ENCODE measurements around the gene PDZRN3.
A peak's percentile ranks its signal among the peaks of the same experiment; 100 is the strongest.

The PDZRN3 gene

DNA sequence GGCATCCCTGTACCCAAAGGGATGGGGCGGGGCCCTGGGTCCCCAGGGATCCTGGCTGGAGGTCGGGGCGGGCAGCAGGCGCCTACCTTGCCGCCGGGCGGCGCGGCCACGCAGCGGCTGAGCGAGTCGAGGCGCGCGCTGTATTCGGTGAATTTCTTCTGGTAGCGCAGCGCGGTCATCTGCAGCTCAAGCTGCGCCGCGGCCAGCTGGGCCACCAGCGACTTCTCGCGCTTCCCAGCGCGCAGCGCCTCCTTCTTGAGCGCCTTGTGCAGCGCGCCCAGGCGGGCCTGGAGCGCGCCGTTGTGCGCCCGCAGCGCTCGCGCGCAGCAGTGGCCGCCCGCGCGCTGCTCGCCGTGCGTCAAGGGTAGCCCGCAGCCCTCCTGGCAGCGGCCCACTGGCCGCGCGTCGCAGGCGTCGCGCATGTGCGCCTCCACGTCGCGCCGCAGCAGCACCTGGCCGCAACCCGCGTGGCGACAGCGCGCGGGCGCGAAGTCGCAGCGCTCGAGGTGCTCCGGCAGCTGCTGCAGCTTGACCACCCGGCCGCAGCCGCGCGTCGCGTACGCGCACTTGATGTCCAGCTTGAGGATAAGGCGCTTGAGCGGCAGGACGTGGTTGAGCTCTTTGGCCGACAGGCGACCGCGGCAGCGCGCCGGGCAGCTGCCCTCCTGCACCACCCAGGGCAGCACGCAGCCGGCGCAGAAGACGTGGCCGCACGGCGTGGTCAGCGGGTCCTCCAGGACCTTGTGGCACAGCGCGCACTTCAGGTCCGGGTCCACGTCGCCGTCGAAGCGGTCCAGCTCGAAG lies 522 bp downstream of the PDZRN3 start:
- peak; percentile 23 to 24 for TF ChIP-seq CTCF (IDR thresholded peaks at IDR 0.05)
- Histone ChIP-seq H3K4me1 (peaks cover 0 to 39% (median 29%) of the 10 kb centered on the region in 4 donors), H3K4me3 (peak overlapping the region; percentile 80 to 86), H3K36me3 (no peaks in the 10 kb centered on the region), H3K27me3 (no peaks in the 10 kb centered on the region), H3K9me3 (no peaks in the 10 kb centered on the region), H3K27ac (peak overlapping the region; percentile 88 to 93)
- intact Hi-C loops (cut with DNase I; ENCODE audit: low total_unique reads): loop anchor here (5.0 kb wide), 1 partner anchor 112 kb away; no protein-coding TSS in a partner anchor
- DNase-seq: peak; percentile 35 to 80

DNA sequence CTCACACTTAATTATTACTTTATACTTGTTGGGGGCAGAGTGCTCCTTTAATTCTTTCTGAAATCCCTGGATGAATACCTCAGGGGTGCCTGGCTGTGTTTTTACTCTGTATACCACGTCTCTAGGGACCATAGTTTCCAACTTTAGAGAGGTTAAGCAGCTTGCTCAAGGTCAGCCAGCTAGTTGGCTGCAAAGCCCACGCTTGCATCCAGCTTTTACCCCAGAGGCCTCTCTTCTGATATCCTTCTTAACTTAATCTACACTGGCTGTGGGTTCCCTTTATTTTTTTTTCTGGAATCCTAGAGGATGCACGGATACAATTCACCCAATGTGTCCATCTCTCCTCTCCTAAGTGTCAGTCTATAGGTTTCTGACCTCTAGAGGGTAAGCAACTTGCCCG lies 1.4 kb downstream of the PDZRN3 start:
- peak overlapping the region; percentile 88 to 93 for H3K27ac ChIP-seq
- H3K36me3 ChIP-seq: no peaks in the 10 kb centered on the region
- H3K27me3 ChIP-seq: no peaks in the 10 kb centered on the region
- no peak for TF ChIP-seq CTCF (IDR thresholded peaks at IDR 0.05)
- H3K4me3 ChIP-seq: peak overlapping the region; percentile 80 to 86
- DNase-seq: peak in 1 of 2 donors; percentile 72
- H3K9me3 ChIP-seq: no peaks in the 10 kb centered on the region
- H3K4me1 ChIP-seq: peaks cover 0 to 48% (median 33%) of the 10 kb centered on the region in 4 donors
- intact Hi-C loops (cut with DNase I; ENCODE audit: low total_unique reads): loop anchor here (5.0 kb wide), 1 partner anchor 111 kb away; no protein-coding TSS in a partner anchor

- intact Hi-C loops (cut with DNase I; ENCODE audit: low total_unique reads): loop anchor here (5.0 kb wide), 1 partner anchor 110 kb away; no protein-coding TSS in a partner anchor
- H3K4me3 ChIP-seq: peak overlapping the region; percentile 80 to 86
- H3K36me3 ChIP-seq: no peaks in the 10 kb centered on the region
- TF ChIP-seq CTCF (IDR thresholded peaks at IDR 0.05): no peak
- no peaks in the 10 kb centered on the region for H3K9me3 ChIP-seq
- peak overlapping the region; percentile 88 to 93 for H3K27ac ChIP-seq
- peaks cover 0 to 52% (median 36%) of the 10 kb centered on the region in 4 donors for H3K4me1 ChIP-seq
- no peaks in the 10 kb centered on the region for H3K27me3 ChIP-seq
- peak; percentile 45 to 81 for DNase-seq
Observed at GRCh38 chr3:73622091-73622805, 2.5 kb downstream of the PDZRN3 start.

GRCh38 chr3:73621388-73621787 lies 3.4 kb downstream of the PDZRN3 start:
- intact Hi-C loops (cut with DNase I; ENCODE audit: low total_unique reads): loop anchor here (5.0 kb wide), 1 partner anchor 109 kb away; no protein-coding TSS in a partner anchor
- Histone ChIP-seq H3K4me3 (peak overlapping the region; percentile 80 to 86), H3K27ac (peak overlapping the region; percentile 88 to 93), H3K4me1 (peaks cover 0 to 54% (median 34%) of the 10 kb centered on the region in 4 donors), H3K36me3 (no peaks in the 10 kb centered on the region), H3K27me3 (no peaks in the 10 kb centered on the region), H3K9me3 (no peaks in the 10 kb centered on the region)
- TF ChIP-seq CTCF (IDR thresholded peaks at IDR 0.05): no peak
- DNase-seq: no peak

GRCh38 chr3:73618461-73618860 lies 6.3 kb downstream of the PDZRN3 start:
- Histone ChIP-seq H3K9me3 (no peaks in the 10 kb centered on the region), H3K36me3 (no peaks in the 10 kb centered on the region), H3K27me3 (no peaks in the 10 kb centered on the region), H3K27ac (peak overlapping the region; percentile 88 to 93), H3K4me1 (peaks cover 0 to 75% (median 40%) of the 10 kb centered on the region in 4 donors), H3K4me3 (peak overlapping the region in 1 of 2 donors; percentile 15)
- no peak for DNase-seq
- intact Hi-C loops (cut with DNase I; ENCODE audit: low total_unique reads): loop anchor here (5.0 kb wide), 1 partner anchor 96 kb away; no protein-coding TSS in a partner anchor
- TF ChIP-seq CTCF (IDR thresholded peaks at IDR 0.05): no peak

All from tibial artery (tissue), 4 donors.